ENCODE data around the gene METTL27. TPM values are rescaled to one million over a fixed set of nuclear protein-coding genes. Genes with fewer than 3 reads are reported as not detected.

METTL27 gene
- total and polyA plus RNA-seq, 9 of the 15 experiments (the other 6 are each of a cell fraction or from before 2014, with no cell fraction given), result 0.08 to 0.82 (median 0.33) TPM; not detected in 4

DNA sequence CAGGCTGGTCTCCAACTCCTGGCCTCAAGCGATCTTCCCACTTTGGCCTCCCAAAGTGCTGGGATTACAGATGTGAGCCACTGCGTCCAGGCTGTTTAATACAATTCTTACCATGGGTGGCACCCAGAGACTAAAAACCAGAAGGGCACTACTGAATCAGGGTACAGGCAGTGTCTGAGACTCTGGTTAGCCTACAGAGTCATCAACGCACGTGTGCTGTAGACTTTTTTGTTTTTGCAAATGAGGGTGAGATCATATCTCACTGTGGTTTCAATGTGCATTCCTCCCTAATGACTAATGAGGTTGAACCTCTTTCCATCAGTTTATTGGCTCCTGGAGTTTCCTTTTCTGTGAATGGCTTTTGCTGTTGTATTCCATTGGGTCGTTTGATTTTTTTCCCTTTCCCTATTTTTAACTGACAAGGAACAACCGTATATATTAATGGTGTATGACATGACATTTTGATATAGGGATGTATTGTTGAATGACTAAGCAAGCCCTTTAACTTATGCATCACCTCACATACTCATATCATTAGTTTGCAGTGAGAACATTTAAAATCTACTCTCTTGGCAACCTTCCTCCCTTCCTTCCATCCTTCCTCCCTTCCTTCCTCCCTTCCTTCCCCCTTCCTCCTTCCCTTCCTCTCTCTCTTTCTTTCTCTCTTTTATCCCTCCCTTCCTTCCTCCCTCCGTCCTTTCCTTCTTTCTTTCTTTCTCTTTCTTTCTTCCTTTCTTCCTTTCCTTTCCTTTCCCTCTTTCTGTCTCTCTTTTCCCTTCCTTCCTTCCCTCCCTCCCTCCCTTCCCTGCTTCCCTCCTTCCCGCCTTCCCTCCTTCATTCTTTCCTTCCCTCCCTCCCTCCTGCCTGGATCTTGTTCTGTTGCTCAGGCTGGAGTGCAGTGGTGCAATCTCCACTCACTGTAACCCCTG lies 9.4 kb upstream of the METTL27 start (continued):
- TF ChIP-seq, protein P1, sequence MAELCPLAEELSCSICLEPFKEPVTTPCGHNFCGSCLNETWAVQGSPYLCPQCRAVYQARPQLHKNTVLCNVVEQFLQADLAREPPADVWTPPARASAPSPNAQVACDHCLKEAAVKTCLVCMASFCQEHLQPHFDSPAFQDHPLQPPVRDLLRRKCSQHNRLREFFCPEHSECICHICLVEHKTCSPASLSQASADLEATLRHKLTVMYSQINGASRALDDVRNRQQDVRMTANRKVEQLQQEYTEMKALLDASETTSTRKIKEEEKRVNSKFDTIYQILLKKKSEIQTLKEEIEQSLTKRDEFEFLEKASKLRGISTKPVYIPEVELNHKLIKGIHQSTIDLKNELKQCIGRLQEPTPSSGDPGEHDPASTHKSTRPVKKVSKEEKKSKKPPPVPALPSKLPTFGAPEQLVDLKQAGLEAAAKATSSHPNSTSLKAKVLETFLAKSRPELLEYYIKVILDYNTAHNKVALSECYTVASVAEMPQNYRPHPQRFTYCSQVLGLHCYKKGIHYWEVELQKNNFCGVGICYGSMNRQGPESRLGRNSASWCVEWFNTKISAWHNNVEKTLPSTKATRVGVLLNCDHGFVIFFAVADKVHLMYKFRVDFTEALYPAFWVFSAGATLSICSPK (IDR thresholded peaks at IDR 0.05; ENCODE audit: borderline replicate concordance), result 0 out of 2 replicates have a peak, but pooled peaks have one; percentile 1
- TF ChIP-seq, protein P2, sequence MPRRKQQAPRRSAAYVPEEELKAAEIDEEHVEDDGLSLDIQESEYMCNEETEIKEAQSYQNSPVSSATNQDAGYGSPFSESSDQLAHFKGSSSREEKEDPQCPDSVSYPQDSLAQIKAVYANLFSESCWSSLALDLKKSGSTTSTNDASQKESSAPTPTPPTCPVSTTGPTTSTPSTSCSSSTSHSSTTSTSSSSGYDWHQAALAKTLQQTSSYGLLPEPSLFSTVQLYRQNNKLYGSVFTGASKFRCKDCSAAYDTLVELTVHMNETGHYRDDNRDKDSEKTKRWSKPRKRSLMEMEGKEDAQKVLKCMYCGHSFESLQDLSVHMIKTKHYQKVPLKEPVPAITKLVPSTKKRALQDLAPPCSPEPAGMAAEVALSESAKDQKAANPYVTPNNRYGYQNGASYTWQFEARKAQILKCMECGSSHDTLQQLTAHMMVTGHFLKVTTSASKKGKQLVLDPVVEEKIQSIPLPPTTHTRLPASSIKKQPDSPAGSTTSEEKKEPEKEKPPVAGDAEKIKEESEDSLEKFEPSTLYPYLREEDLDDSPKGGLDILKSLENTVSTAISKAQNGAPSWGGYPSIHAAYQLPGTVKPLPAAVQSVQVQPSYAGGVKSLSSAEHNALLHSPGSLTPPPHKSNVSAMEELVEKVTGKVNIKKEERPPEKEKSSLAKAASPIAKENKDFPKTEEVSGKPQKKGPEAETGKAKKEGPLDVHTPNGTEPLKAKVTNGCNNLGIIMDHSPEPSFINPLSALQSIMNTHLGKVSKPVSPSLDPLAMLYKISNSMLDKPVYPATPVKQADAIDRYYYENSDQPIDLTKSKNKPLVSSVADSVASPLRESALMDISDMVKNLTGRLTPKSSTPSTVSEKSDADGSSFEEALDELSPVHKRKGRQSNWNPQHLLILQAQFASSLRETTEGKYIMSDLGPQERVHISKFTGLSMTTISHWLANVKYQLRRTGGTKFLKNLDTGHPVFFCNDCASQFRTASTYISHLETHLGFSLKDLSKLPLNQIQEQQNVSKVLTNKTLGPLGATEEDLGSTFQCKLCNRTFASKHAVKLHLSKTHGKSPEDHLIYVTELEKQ (CRISPR knock-in tag; IDR thresholded peaks at IDR 0.05), result no peak
- TF ChIP-seq TCFL5 (CRISPR knock-in tag; conservative IDR thresholded peaks at IDR 0.05) (no peak), MEIS2 (IDR thresholded peaks at IDR 0.05; ENCODE audit: partially characterized antibody) (peak; percentile 58), POLR2AphosphoS2 (IDR thresholded peaks at IDR 0.05; ENCODE audit: low read length) (no peak), ESRRB (CRISPR knock-in tag; IDR thresholded peaks at IDR 0.05; ENCODE audit: borderline replicate concordance) (no peak), CBFA2T3 (IDR thresholded peaks at IDR 0.05) (peak; percentile 73), ZBTB7A (IDR thresholded peaks at IDR 0.05; ENCODE audit: borderline replicate concordance, control insufficient read depth, low read depth, low read length) (no peak), JUND (IDR thresholded peaks at IDR 0.05; ENCODE audit: borderline replicate concordance, low read depth, low read length) (peak; percentile 98), JUND (tag; IDR thresholded peaks at IDR 0.05; ENCODE audit: borderline replicate concordance, low read depth, low read length) (peak; percentile 99), ZNF354B (CRISPR knock-in tag; IDR thresholded peaks at IDR 0.05) (no peak), ZNF695 (CRISPR knock-in tag; IDR thresholded peaks at IDR 0.05) (no peak), FOS (IDR thresholded peaks at IDR 0.05; ENCODE audit: extremely low read depth, insufficient read length) (peak; percentile 50), HNRNPK (IDR thresholded peaks at IDR 0.05; ENCODE audit: low read depth, low read length, poor library complexity, severe bottlenecking) (no peak), RBM14 (IDR thresholded peaks at IDR 0.05; ENCODE audit: borderline replicate concordance, insufficient read depth, low read depth, low read length) (no peak), FOXJ2 (tag; IDR thresholded peaks at IDR 0.05) (no peak)
- TF ChIP-seq, protein P3, sequence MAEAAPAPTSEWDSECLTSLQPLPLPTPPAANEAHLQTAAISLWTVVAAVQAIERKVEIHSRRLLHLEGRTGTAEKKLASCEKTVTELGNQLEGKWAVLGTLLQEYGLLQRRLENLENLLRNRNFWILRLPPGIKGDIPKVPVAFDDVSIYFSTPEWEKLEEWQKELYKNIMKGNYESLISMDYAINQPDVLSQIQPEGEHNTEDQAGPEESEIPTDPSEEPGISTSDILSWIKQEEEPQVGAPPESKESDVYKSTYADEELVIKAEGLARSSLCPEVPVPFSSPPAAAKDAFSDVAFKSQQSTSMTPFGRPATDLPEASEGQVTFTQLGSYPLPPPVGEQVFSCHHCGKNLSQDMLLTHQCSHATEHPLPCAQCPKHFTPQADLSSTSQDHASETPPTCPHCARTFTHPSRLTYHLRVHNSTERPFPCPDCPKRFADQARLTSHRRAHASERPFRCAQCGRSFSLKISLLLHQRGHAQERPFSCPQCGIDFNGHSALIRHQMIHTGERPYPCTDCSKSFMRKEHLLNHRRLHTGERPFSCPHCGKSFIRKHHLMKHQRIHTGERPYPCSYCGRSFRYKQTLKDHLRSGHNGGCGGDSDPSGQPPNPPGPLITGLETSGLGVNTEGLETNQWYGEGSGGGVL (CRISPR knock-in tag; IDR thresholded peaks at IDR 0.05), result no peak
- TF ChIP-seq, protein P4, sequence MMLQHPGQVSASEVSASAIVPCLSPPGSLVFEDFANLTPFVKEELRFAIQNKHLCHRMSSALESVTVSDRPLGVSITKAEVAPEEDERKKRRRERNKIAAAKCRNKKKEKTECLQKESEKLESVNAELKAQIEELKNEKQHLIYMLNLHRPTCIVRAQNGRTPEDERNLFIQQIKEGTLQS (IDR thresholded peaks at IDR 0.05), result peak; percentile 98
- TF ChIP-seq, protein P4 (CRISPR knock-in tag; conservative IDR thresholded peaks at IDR 0.05), result peak; percentile 93
